Caco-2 (cell line): Measurements from ENCODE around the gene AKAP9. TPM values are rescaled to one million over a fixed set of nuclear protein-coding genes. Genes with fewer than 3 reads are reported as not detected.

ENCODE experiments used
- BruUV-seq: library from RNA; stranded (reverse); fragments of 400-500 nt; replicated peaks from 2 replicates; lab custom pipeline; 2021; lab: Mats Ljungman, UMichigan
- CTCF ChIA-PET: fragments of 300-600 bp; sonication (Branson Sonifier 250); formaldehyde crosslinking; loops from one replicate; lab custom pipeline; 2022; ENCODE audit warnings: antibody characterized with exemption; lab: Charles Lee
- POLR2A ChIA-PET: fragments of 300-600 bp; sonication (Branson Sonifier 250); formaldehyde crosslinking; loops from one replicate; lab custom pipeline; 2022; ENCODE audit warnings: antibody characterized with exemption; lab: Charles Lee
- DNase-seq, 2 experiments: peaks; one replicate each; pipeline versions ENCODE4 v3.0.0 to v3.0.0-alpha.2; 2020 to 2022
- H3K27me3 ChIP-seq: replicated peaks from 2 replicates; pipeline ENCODE4 v1.6.0; 2011; ENCODE audit warnings: low read length; ENCODE audit not compliant: control insufficient read depth, insufficient read depth
- H3K36me3 ChIP-seq: 2 replicates; pipeline ENCODE4 v1.5.1; 2011; ENCODE audit warnings: low read length; ENCODE audit not compliant: control insufficient read depth, insufficient read depth
- H3K4me1 ChIP-seq: fragments of 250-450 bp; sonication (Bioruptor Pico); 2 replicates; pipeline ENCODE4 v1.5.1; 2020; ENCODE audit warnings: mild to moderate bottlenecking
- H3K4me3 ChIP-seq: 2 replicates; pipeline ENCODE4 v1.5.1; 2011; ENCODE audit warnings: low read depth, mild to moderate bottlenecking, control low read depth, low read length
- H3K9me3 ChIP-seq: fragments of 250-450 bp; sonication (Bioruptor Pico); 2 replicates; pipeline ENCODE4 v1.5.1; 2020; ENCODE audit warnings: mild to moderate bottlenecking, moderate library complexity
- H3K27ac Mint-ChIP-seq: one replicate; pipeline ENCODE4 v1.8.0; 2022; ENCODE audit warnings: mixed read lengths; ENCODE audit not compliant: unreplicated experiment
- H3K27me3 Mint-ChIP-seq: one replicate; pipeline ENCODE4 v1.8.0; 2022; ENCODE audit warnings: mixed read lengths; ENCODE audit not compliant: insufficient read depth, unreplicated experiment
- H3K36me3 Mint-ChIP-seq: one replicate; pipeline ENCODE4 v1.8.0; 2022; ENCODE audit warnings: mild to moderate bottlenecking, mixed read lengths; ENCODE audit not compliant: insufficient read depth, unreplicated experiment
- H3K4me1 Mint-ChIP-seq: one replicate; pipeline ENCODE4 v1.8.0; 2022; ENCODE audit warnings: low read depth, mixed read lengths; ENCODE audit not compliant: unreplicated experiment
- H3K4me3 Mint-ChIP-seq: one replicate; pipeline ENCODE4 v1.8.0; 2022; ENCODE audit warnings: mild to moderate bottlenecking, moderate library complexity, mixed read lengths; ENCODE audit not compliant: unreplicated experiment
- H3K9me3 Mint-ChIP-seq: one replicate; pipeline ENCODE4 v1.8.0; 2022; ENCODE audit warnings: mixed read lengths; ENCODE audit not compliant: unreplicated experiment
- CTCF ChIP-seq, 2 experiments: fragments of 200-600 bp in 1 of 2; IDR thresholded peaks; 1 replicate in 1 of 2; 2 replicates in 1 of 2; pipeline versions ENCODE4 v1.5.1 to v1.8.0; 2011 to 2022; ENCODE audit warnings: antibody characterized with exemption in 1 of 2, control low read depth in 1 of 2, inconsistent platforms in 1 of 2, low read depth in 1 of 2, low read length in 1 of 2, mild to moderate bottlenecking in 1 of 2, moderate library complexity in 1 of 2; ENCODE audit not compliant: insufficient read depth in 1 of 2, severe bottlenecking in 1 of 2, unreplicated experiment in 1 of 2
- intact Hi-C: fragments of 100-400 bp; cut with micrococcal nuclease; formaldehyde crosslinking; loops from one replicate; pipeline ENCODE4 v1.10.0; 2022; ENCODE audit not compliant: unreplicated experiment
- total RNA-seq: library from RNA; stranded (reverse); gene quantifications from 2 replicates; pipeline ENCODE4 v1.2.3, GENCODE V29; 2022

The AKAP9 gene
- total RNA-seq, 1 experiment from 2014 or later, result 79.4 TPM

DNA sequence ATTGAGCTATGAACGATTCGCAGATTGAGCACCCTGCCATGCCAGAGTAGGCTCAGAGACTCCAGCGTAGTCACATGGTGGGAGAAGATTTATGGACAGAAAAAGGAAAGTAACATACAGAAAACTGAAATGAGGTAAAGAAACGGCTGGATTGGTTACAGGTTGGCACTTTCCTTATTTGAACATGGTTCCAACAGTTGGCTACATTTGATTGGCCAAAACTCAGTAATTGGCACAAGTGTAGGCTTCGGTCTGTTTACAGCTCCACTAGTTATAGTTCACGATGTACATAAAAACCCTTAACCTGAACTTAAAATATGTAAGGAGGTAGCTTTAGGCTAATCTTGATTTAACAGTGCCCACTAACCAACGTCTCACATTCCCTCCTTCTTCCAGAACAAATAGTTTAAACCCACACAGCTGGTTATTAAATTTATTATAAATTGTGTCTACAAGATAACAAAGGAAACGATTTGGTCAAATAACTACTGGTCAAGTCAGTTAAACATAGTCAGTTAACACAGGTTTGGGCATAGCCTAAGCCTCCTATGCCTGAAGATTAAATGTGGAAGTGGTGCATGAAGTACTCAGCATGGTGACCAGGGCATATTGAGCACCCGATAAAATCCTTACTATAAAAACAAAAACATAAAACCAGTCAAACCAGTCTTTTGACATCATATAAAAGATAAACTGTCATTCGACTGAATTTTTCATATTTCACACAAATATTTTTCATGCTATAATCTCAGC is 42.2 kb upstream of the AKAP9 start:
- H3K4me1 ChIP-seq, result peaks cover 9% of the 10 kb centered on the region; the same call in 1 of the 2 replicates
- Mint-ChIP-seq H3K27me3 (no peaks in the 10 kb centered on the region), H3K9me3 (no peaks in the 10 kb centered on the region), H3K36me3 (no peaks in the 10 kb centered on the region), H3K27ac (no peak overlapping the region), H3K4me3 (no peak overlapping the region), H3K4me1 (peaks cover under 1% of the 10 kb centered on the region)
- no peak for DNase-seq
- intact Hi-C loops, result no loop called here
- ChIA-PET POLR2A (no interaction called here), CTCF (no interaction called here)
- H3K27me3 ChIP-seq, result no peaks in the 10 kb centered on the region
- no peaks in the 10 kb centered on the region for H3K9me3 ChIP-seq
- no TSS peak for BruUV-seq
- no peak overlapping the region for H3K4me3 ChIP-seq
- no peaks in the 10 kb centered on the region for H3K36me3 ChIP-seq
- no peak for TF ChIP-seq CTCF (IDR thresholded peaks at IDR 0.05; ENCODE audit: insufficient read depth in 1 of 2, low read depth in 1 of 2, low read length in 1 of 2, severe bottlenecking in 1 of 2, unreplicated experiment in 1 of 2)

DNA sequence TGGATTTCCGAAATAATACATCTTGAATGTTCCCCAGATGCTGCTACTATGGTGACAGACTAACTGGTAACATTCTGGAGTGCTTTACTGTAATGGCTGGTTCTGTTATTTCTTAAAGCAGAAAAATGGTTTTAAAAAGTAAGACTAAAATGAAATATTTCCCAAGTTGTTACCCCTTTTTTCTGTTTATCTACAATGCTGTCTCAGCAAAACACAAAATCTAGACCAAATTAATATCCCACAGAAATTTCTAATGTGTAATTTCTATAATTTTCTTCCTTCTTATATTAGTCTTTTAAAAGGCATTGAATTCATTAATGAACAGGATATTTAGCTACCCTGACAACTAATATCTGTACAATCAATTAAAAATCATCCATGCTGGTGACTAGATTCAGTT is 41.1 kb upstream of the AKAP9 start:
- Mint-ChIP-seq H3K4me3 (no peak overlapping the region), H3K9me3 (no peaks in the 10 kb centered on the region), H3K4me1 (no peaks in the 10 kb centered on the region), H3K27me3 (no peaks in the 10 kb centered on the region), H3K27ac (no peak overlapping the region), H3K36me3 (no peaks in the 10 kb centered on the region)
- H3K4me3 ChIP-seq, result no peak overlapping the region
- POLR2A ChIA-PET, result no interaction called here
- CTCF ChIA-PET, result no interaction called here
- H3K27me3 ChIP-seq, result no peaks in the 10 kb centered on the region
- no peaks in the 10 kb centered on the region for H3K9me3 ChIP-seq
- BruUV-seq, result no TSS peak
- H3K36me3 ChIP-seq, result no peaks in the 10 kb centered on the region
- DNase-seq, result no peak
- peaks cover 4% of the 10 kb centered on the region; the same call in 1 of the 2 replicates for H3K4me1 ChIP-seq
- no peak for TF ChIP-seq CTCF (IDR thresholded peaks at IDR 0.05; ENCODE audit: insufficient read depth in 1 of 2, low read depth in 1 of 2, low read length in 1 of 2, severe bottlenecking in 1 of 2, unreplicated experiment in 1 of 2)
- intact Hi-C loops, result no loop called here

- CTCF ChIA-PET, result no interaction called here
These were observed 30.5 kb upstream of the AKAP9 start for GRCh38 chr7:91910171-91910570.

More at GRCh38 chr7:91910171-91910570, 30.5 kb upstream of the AKAP9 start:
- Histone ChIP-seq H3K9me3 (no peaks in the 10 kb centered on the region), H3K4me1 (no peaks in the 10 kb centered on the region), H3K36me3 (no peaks in the 10 kb centered on the region), H3K4me3 (no peak overlapping the region), H3K27me3 (no peaks in the 10 kb centered on the region)
- POLR2A ChIA-PET, result no interaction called here
- no peak for DNase-seq
- no peaks in the 10 kb centered on the region for H3K36me3 Mint-ChIP-seq
- H3K27me3 Mint-ChIP-seq, result no peaks in the 10 kb centered on the region
- no TSS peak for BruUV-seq
- TF ChIP-seq CTCF (IDR thresholded peaks at IDR 0.05; ENCODE audit: insufficient read depth in 1 of 2, low read depth in 1 of 2, low read length in 1 of 2, severe bottlenecking in 1 of 2, unreplicated experiment in 1 of 2), result no peak
- no peaks in the 10 kb centered on the region for H3K9me3 Mint-ChIP-seq
- no peaks in the 10 kb centered on the region for H3K4me1 Mint-ChIP-seq
- H3K4me3 Mint-ChIP-seq, result no peak overlapping the region
- intact Hi-C loops, result no loop called here
- H3K27ac Mint-ChIP-seq, result no peak overlapping the region
